KMS-11 (cell line): ENCODE measurements around the gene CHP2.
"Not testable (repeated sequence)": the region's sequence is repeated elsewhere in the genome, so short reads cannot be mapped to it uniquely, and the experiment has no call there.

Experiments
- H2AFZ ChIP-seq: fragments of 200-600 bp; sonication (generic); 2 replicates; pipeline ENCODE4 v1.6.1; 2016; ENCODE audit warnings: antibody characterized with exemption, mixed run types, low read depth
- H3K27ac ChIP-seq: fragments of 200-600 bp; sonication (generic); 2 replicates; pipeline ENCODE4 v1.6.1; 2016; ENCODE audit warnings: mild to moderate bottlenecking, mixed run types
- H3K27me3 ChIP-seq: fragments of 200-600 bp; sonication (generic); 2 replicates; pipeline ENCODE4 v1.6.1; 2017; ENCODE audit warnings: mild to moderate bottlenecking, low read depth, mixed run types, moderate library complexity; ENCODE audit not compliant: insufficient read depth
- H3K36me3 ChIP-seq: fragments of 200-600 bp; sonication (generic); 2 replicates; pipeline ENCODE4 v1.6.1; 2017; ENCODE audit warnings: mild to moderate bottlenecking, mixed run types; ENCODE audit not compliant: insufficient read depth
- H3K4me1 ChIP-seq: fragments of 200-600 bp; sonication (generic); 2 replicates; pipeline ENCODE4 v1.6.1; 2016; ENCODE audit warnings: mild to moderate bottlenecking, low read depth, mixed run types; ENCODE audit not compliant: poor library complexity, severe bottlenecking
- H3K4me2 ChIP-seq: fragments of 200-600 bp; sonication (generic); 2 replicates; pipeline ENCODE4 v1.7.0; 2016; ENCODE audit warnings: mild to moderate bottlenecking, mixed run types
- H3K4me3 ChIP-seq: fragments of 200-600 bp; sonication (generic); IDR thresholded peaks from 2 replicates; pipeline ENCODE4 v1.6.1; 2017; ENCODE audit warnings: low read depth, low read length, mixed read lengths; ENCODE audit not compliant: insufficient read depth
- H3K79me2 ChIP-seq: fragments of 200-600 bp; sonication (generic); 2 replicates; pipeline ENCODE4 v1.6.1; 2016; ENCODE audit warnings: low read depth, mixed run types; ENCODE audit not compliant: insufficient read depth
- H3K9ac ChIP-seq: fragments of 200-600 bp; sonication (generic); 2 replicates; pipeline ENCODE4 v1.6.1; 2016; ENCODE audit warnings: mild to moderate bottlenecking, mixed run types
- H4K20me1 ChIP-seq: fragments of 200-600 bp; sonication (generic); 2 replicates; pipeline ENCODE4 v1.6.1; 2016; ENCODE audit warnings: mild to moderate bottlenecking, mixed run types; ENCODE audit not compliant: insufficient read depth
- CTCF ChIP-seq: fragments of 200-600 bp; sonication (generic); conservative IDR thresholded peaks from 2 replicates; pipeline ENCODE4 v1.6.1; 2017; ENCODE audit warnings: low read depth, mild to moderate bottlenecking, antibody characterized with exemption, low read length, moderate library complexity, mixed read lengths

The CHP2 gene

GRCh38 chr16:23716484-23716883, 38.3 kb upstream of the CHP2 start:
- no peak overlapping the region for H3K27ac ChIP-seq
- TF ChIP-seq CTCF: no peak

DNA sequence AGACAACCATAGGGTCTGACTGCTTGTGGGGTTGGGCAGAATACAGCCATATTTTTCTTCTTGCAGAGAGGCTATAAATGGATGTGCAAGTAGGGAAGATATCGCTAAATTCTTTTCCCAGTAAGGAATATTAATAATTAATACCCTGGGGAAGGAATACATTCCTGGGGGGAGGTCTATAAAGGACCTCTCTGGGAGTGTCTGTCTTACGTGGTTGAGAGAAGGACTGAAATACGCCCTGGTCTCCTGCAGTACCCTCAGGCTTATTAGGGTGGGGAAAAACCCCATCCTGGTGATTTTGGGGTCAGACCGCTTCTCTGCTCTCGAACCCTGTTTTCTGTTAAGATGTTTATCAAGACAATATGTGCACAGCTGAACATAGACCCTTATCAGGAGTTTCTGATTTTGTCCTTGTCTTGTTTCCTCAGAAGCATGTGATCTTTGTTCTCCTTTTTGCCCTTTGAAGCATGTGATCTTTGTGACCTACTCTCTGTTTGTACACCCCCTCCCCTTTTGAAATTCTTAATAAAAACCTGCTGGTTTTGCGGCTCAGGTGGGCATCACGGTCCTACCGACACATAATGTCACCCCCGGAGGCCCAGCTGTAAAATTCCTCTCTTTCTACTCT, 32.1 kb upstream of the CHP2 start:
- not testable (repeated sequence) for H3K4me3 ChIP-seq, H3K36me3 ChIP-seq, H3K9ac ChIP-seq, H4K20me1 ChIP-seq, H2AFZ ChIP-seq, H3K4me2 ChIP-seq, H3K27me3 ChIP-seq, H3K27ac ChIP-seq, H3K79me2 ChIP-seq, H3K4me1 ChIP-seq

More at GRCh38 chr16:23716484-23716883, 38.3 kb upstream of the CHP2 start:
- Histone ChIP-seq H3K27me3 (no peaks in the 10 kb centered on the region), H3K4me2 (no peak overlapping the region), H3K9ac (no peak overlapping the region), H3K4me3 (no peak overlapping the region), H3K4me1 (no peaks in the 10 kb centered on the region), H3K79me2 (no peaks in the 10 kb centered on the region), H3K36me3 (no peaks in the 10 kb centered on the region), H2AFZ (no peak overlapping the region), H4K20me1 (no peaks in the 10 kb centered on the region)

DNA sequence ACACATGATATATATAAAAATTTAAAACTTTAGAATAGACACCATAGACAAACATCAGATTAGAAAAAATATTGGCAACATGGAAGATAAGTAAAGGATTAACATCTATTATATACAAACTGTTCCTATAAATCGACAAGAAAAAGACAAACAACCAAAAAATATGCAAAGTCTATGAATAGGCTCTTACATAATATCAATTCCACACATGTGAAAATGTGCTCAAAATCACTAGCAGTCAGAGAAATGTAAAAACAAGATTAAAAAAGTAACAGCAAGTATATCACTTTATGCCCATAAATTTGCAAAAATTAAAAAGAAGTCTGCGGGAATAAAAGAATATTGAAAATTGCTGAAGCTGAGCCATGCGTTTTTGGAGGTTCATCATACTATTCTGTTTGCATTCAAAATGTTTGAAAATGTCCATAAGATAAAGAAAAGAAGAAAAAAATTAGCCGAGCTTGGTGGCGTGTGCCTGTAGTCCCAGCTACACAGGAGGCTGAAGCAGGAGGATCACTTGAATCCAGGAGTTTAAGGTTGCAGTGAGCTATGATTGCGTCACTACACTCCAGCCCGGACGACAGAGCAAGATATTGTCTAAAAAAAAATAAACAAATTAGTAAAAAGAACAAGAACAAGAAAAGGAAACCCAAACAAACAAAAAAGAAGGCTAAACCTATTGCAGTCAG, 30.6 kb upstream of the CHP2 start:
- no peaks in the 10 kb centered on the region for H3K36me3 ChIP-seq
- no peak overlapping the region for H3K9ac ChIP-seq
- H3K27me3 ChIP-seq: no peaks in the 10 kb centered on the region
- no peak overlapping the region for H3K4me2 ChIP-seq
- H3K27ac ChIP-seq: no peak overlapping the region
- H3K4me3 ChIP-seq: no peak overlapping the region
- H3K4me1 ChIP-seq: no peaks in the 10 kb centered on the region
- no peaks in the 10 kb centered on the region for H3K79me2 ChIP-seq
- TF ChIP-seq CTCF: no peak
- no peaks in the 10 kb centered on the region for H4K20me1 ChIP-seq
- no peak overlapping the region for H2AFZ ChIP-seq

DNA sequence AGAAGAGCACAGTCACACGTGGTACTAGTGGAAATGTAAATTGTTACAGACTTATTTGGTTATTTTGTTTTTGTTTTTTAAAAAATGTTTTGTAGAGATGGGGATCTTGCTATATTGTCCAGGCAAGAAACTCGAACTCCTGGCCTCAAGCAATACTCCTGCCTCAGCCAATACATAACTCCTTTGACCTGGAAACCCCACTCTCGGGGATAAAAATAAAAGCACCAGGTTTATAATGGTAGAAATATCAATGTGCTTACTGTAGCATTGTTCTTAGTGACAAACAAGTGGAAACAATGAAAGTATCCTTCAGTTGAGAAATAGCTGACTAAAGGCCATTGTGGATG, 30.1 kb upstream of the CHP2 start:
- Histone ChIP-seq H3K27me3 (no peaks in the 10 kb centered on the region), H3K4me1 (no peaks in the 10 kb centered on the region)
- no peak for TF ChIP-seq CTCF

DNA sequence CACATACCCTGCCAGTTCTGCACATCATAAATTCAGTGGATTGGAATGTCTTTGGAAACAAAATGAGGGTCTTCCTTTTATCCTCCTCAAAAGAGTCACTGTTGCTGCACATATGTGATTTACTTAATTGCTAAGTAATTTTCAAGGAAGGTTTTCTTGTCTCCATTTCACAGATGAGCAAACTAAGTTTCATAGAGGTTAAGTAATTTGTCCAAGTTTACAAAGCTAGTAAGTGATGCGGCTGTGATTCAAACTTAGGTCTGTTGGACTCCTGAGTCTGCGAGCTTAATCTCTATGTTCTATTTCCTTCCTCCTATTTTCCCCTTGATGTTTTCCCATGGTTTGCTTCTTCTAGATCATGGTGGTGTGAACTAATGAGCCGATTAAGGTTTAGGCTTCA, 28.1 kb upstream of the CHP2 start:
- Histone ChIP-seq H3K4me3 (no peak overlapping the region), H4K20me1 (no peaks in the 10 kb centered on the region), H3K4me1 (no peaks in the 10 kb centered on the region), H3K9ac (no peak overlapping the region), H3K27ac (no peak overlapping the region), H3K36me3 (no peaks in the 10 kb centered on the region), H2AFZ (no peak overlapping the region), H3K4me2 (no peak overlapping the region), H3K27me3 (no peaks in the 10 kb centered on the region), H3K79me2 (no peaks in the 10 kb centered on the region)
- TF ChIP-seq CTCF: no peak

More for the DNA sequence above, 30.1 kb upstream of the CHP2 start:
- Histone ChIP-seq H3K36me3 (no peaks in the 10 kb centered on the region), H3K27ac (no peak overlapping the region), H2AFZ (no peak overlapping the region), H4K20me1 (no peaks in the 10 kb centered on the region), H3K4me2 (no peak overlapping the region), H3K79me2 (no peaks in the 10 kb centered on the region), H3K9ac (no peak overlapping the region), H3K4me3 (no peak overlapping the region)
